ENCODE data around the gene PRKAG2. TPM values are rescaled to one million over a fixed set of nuclear protein-coding genes. Genes with fewer than 3 reads are reported as not detected.
"Not testable (repeated sequence)": the region's sequence is repeated elsewhere in the genome, so short reads cannot be mapped to it uniquely, and the experiment has no call there.

The PRKAG2 gene
- total and polyA plus RNA-seq, 12 donors, result 3.8 to 17.3 (median 10.9) TPM

- TF ChIP-seq CTCF (IDR thresholded peaks at IDR 0.05) (no peak), POLR2A (IDR thresholded peaks at IDR 0.05) (no peak)
- DNase-seq, result no peak
- WGBS, 4 donors, result 90 to 92% (median 91%) methylated on average over 8 of the region's 8 CpGs
Observed at GRCh38 chr7:151752037-151752436, 124.9 kb downstream of the PRKAG2 start.

GRCh38 chr7:151748733-151749132 lies 128.2 kb downstream of the PRKAG2 start:
- Histone ChIP-seq H3K4me1 (replicated peaks in 1 of 2) (peaks cover 0 to 3% of the 10 kb centered on the region in 2 donors), H3K36me3 (replicated peaks in 1 of 2) (no peaks in the 10 kb centered on the region), H3K27ac (no peak overlapping the region), H3K27me3 (no peaks in the 10 kb centered on the region), H3K9me3 (replicated peaks in 1 of 3) (no peaks in the 10 kb centered on the region), H3K4me3 (no peak overlapping the region)
- TF ChIP-seq POLR2A (IDR thresholded peaks at IDR 0.05) (no peak), CTCF (IDR thresholded peaks at IDR 0.05) (no peak)
- DNase-seq, result no peak
- intact Hi-C loops (cut with DNase I), result loop anchor here in 1 of 2 donors (10.0 kb wide), 1 partner anchor 114 kb away; no protein-coding TSS in a partner anchor
- WGBS, 4 donors, result 91 to 96% (median 93%) methylated on average over 15 of the region's 15 CpGs

More at GRCh38 chr7:151752037-151752436, 124.9 kb downstream of the PRKAG2 start:
- no peak overlapping the region for H3K27ac ChIP-seq
- H3K27me3 ChIP-seq, result no peaks in the 10 kb centered on the region
- intact Hi-C loops (cut with DNase I), result loop anchor here (10.0 kb wide), 2 partner anchors 127 to 387 kb away; no protein-coding TSS in a partner anchor
- H3K9me3 ChIP-seq (replicated peaks in 1 of 3), result no peaks in the 10 kb centered on the region
- H3K4me1 ChIP-seq (replicated peaks in 1 of 2), result peaks cover 4 to 18% of the 10 kb centered on the region in 2 donors
- no peaks in the 10 kb centered on the region for H3K36me3 ChIP-seq (replicated peaks in 1 of 2)
- H3K4me3 ChIP-seq, result no peak overlapping the region

DNA sequence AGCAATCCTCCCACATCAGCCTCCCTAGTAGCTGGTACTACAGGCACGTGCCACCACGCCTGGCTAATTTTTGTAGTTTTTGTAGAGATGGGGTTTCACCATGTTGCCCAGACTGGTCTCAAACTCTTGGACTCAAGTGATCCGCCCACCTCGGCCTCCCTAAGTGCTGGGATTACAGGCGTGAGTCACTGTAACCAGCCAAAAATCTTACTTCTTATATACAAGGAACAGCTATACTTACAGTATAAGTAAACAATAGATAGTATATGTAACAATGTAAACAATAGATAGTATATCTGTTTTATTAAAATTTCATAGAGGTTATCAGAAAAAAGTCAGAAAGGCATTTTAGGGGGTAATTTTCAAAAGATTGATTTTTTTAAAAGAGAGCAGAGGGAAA lies 128.9 kb downstream of the PRKAG2 start:
- 85 to 97% (median 88%) methylated on average over 5 of the region's 5 CpGs for WGBS, 4 donors
- H3K36me3 ChIP-seq (replicated peaks in 1 of 2), result not testable (repeated sequence)

DNA sequence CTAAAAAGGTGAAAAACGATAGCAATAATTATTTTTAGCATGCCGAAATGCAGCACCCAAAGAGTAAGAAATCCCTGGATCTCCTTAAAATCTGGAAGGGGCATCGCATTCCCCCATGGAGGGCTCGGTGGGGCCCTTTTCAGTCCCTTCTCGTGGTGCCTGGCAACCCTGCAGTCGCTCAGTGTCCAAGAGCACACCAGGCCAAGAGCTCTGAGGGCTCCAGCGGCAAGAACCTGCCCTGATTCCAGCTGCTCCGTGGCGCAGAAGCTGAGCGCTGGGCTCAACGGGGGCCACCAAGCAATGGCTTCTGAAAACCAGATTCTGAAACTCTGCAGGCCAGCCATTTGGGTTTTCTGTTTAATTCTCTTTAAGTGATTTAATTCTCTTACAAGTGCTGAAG lies 131.2 kb downstream of the PRKAG2 start:
- H3K36me3 ChIP-seq (replicated peaks in 1 of 2), result no peaks in the 10 kb centered on the region
- H3K9me3 ChIP-seq (replicated peaks in 1 of 3), result no peaks in the 10 kb centered on the region
- peaks cover 0 to 6% of the 10 kb centered on the region in 2 donors for H3K4me1 ChIP-seq (replicated peaks in 1 of 2)
- WGBS, 4 donors, result 78 to 83% (median 81%) methylated on average over 9 to 11 of the region's 11 CpGs
- DNase-seq, result no peak
- H3K4me3 ChIP-seq, result no peak overlapping the region
- no peaks in the 10 kb centered on the region for H3K27me3 ChIP-seq
- no peak for TF ChIP-seq CTCF (IDR thresholded peaks at IDR 0.05)
- TF ChIP-seq POLR2A (IDR thresholded peaks at IDR 0.05), result no peak
- no peak overlapping the region for H3K27ac ChIP-seq
- intact Hi-C loops (cut with DNase I), result loop anchor here in 1 of 2 donors (10.0 kb wide), 1 partner anchor 111 kb away; no protein-coding TSS in a partner anchor

More for the DNA sequence above, 128.9 kb downstream of the PRKAG2 start:
- H3K9me3 ChIP-seq (replicated peaks in 1 of 3); H3K27me3 ChIP-seq; H3K4me3 ChIP-seq; H3K27ac ChIP-seq; DNase-seq; H3K4me1 ChIP-seq (replicated peaks in 1 of 2): not testable (repeated sequence)
- intact Hi-C loops (cut with DNase I), result loop anchor here in 1 of 2 donors (10.0 kb wide), 1 partner anchor 113 kb away; no protein-coding TSS in a partner anchor
